ENCODE results near the gene PRPF38B.

Gene PRPF38B

DNA sequence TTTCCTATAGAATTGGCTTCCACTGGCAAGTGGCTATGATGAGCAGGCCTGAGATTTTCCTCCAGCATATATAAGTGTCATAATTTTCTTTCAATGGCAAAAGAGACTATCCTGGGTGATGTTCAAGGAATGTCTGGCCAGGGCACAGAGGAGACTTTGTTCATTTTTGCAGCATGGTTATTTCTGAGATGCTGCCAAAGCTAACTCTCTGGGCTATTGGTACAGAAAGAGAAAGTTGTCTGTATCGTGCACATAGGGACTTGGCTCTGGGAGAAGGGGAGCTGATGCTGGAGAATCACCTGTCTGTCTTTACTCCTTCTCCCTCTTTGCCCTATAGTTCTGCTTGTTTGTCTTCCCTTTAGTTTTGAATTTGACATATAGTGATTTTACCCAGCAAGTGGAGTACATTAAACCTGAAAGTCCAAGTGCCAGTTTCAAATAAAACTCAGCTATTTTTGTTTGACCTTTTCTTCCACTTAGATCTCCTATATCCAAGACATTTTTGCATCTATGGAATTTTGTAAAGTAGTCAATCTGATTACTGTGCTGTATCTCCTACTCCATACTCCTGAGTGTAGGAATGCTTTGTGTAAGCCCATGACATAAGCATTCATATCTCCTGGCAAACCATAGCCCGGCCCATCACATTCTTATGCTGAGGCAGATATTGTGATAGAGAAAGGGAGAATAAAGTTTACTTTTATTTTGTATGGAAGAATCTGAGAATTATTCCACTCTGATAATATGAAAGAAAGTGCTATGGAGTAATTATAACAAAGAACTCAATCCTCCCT is 24.5 kb downstream of the PRPF38B start:
- in situ Hi-C loops (cut with MboI; ENCODE audit: low sequenced_read_pairs) = no loop called here

DNA sequence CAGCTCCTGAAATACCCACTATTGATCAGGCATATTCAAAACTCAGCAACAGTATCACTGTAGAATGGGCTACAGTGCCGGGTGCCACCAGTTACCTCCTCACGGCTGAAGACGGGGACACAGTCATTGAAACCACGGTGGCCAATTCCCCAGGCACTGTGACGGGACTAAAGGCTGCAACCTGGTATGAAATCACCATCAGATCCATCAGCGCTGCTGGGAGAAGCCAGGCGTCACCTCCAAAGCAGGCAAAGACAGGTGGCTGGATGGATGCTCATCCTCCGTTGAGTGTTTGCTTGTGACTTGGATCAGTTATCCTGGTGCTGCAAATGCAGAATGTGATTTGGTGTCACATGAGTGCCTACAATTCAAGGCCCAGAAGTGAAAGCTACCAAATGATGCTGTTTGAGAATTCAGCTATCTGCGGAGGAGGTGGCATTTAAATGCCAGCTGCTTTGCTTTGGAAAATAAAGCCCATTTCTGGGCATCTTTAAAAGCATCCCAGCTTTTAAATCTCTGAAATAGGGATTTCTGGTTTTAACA is 25.7 kb downstream of the PRPF38B start:
- in situ Hi-C loops (cut with MboI; ENCODE audit: low sequenced_read_pairs) = no loop called here

DNA sequence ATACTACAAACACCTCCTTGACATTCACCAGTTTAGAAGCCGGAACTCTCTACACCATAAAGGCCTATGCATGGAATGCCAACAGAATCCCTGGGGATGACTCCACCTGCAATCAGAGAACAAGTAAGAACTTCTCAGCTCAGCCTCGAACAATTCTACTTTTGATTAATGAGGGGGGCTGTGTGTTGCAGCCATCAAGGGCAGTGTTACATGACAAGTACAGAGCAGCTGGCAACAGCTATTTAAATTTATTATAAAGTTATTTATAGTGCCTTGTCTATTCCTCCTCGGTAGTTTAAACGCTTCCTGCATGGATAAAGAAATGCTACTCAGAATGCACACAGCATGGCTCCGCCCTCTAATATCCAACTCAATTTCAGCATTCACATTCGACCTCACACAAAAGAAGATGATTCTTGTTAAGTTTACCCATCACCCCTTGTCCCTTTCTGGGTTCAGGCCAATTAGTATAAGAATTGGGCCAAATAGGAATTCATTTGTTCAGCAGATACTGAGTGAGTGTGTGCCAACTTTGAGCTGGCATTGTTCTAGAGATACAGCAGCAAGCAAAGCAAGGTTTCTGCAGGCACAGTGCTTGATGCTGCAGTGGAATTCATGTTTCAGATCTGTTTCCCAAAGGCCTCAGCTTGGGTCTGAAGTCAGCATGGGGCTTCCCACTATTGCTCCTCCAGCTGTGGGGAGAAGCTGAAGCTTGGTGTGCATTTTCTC is 27.0 kb downstream of the PRPF38B start:
- in situ Hi-C loops (cut with MboI; ENCODE audit: low sequenced_read_pairs) = no loop called here

DNA sequence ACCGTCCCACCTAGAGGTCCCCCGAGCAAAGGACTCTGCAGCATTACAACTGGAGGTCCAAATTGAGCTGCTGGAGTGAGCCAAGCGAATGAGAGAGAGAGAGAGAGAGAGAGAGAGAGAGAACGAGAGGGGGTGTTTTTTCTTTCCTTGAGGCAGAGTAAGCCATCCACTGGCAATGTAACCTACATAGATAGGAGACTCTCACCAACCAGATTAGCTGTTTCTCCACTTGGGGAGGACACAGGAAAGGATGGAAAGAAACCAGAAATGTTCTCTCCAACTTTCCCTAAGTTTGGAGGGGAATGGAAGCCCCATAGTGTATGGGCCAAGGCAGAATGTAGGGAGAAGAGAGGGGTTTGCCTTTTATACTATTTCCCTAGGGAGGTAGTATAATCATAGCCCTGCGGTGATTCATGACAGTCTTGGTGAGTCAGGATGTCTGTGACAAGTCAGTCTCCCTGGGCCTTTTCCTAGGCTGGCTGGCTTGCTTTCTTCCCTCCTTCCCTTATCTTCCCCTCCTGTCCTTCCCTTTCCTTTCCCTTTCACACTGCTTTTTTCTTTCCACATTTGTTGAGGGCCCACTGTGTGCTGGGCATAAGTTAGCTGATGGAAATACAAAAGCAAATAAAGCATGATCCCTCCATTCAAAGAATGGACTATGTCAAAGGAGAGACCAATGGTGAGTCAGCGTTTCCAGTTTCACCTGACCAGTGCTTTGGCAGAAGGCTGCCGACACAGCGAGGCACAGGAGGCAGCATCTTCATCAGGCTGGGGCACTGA is 27.7 kb downstream of the PRPF38B start:
- in situ Hi-C loops (cut with MboI; ENCODE audit: low sequenced_read_pairs) = no loop called here

DNA sequence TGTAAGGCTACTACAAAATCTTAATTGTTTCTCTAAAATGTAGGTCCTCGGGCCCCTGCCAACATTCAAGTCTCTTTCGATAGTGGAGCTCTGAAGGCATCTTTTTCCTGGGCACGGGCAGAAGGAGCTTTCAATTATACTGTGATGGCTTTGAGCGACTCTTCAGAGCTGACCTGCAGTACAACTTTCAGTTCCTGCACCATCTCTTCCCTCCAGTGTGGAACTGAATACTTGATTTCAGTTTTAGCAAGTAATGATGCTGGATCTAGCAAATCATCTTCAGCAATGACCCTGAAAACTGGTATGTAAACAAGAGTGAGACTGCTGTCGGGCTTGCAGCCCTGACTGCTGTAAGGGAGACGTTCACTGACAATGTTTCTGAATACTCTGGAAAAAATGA is 30.2 kb downstream of the PRPF38B start:
- in situ Hi-C loops (cut with MboI; ENCODE audit: low sequenced_read_pairs) = no loop called here

DNA sequence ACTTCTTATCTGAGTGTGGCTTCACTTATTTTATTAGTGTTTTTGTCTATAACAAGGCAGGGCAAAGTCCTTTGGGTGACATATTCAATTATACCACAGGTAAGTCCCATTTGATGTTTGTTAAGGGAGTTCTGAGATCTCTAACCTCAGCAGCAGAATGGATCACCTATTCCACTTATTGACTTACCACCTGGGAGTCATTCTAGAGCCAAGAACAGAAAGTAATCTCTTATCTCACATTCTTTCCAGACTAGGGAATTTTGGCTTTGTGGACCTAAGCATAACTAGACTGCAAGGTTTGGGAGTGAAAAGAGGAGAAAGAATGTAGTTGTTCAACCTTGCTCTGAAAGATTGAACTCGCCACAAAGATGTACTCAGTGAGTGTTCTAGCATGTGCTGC is 33.8 kb downstream of the PRPF38B start:
- in situ Hi-C loops (cut with MboI; ENCODE audit: low sequenced_read_pairs) = no loop called here

- in situ Hi-C loops (cut with MboI; ENCODE audit: low sequenced_read_pairs) = no loop called here
Measured at GRCh38 chr1:108728327-108728923, 36.3 kb downstream of the PRPF38B start.

DNA sequence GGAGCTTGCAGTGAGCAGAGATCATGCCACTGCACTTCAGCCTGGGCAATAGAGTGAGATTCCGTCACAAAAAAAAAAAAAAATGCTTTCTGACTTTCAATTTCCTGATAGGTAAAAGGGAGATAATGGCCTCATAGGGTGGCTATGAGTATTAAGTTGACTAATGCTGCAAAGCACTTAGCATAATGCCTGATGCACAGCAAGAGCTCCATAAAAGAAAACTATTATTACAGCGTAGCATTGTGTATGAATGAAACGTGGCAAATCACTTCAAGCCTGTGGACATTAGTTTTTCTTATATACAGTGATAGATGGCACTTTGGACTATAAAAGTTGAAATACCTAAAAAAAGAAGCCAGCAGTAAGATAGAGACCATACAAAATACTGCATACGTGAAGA is 37.4 kb downstream of the PRPF38B start:
- in situ Hi-C loops (cut with MboI; ENCODE audit: low sequenced_read_pairs) = no loop called here

GRCh38 chr1:108732398-108732797 is 40.3 kb downstream of the PRPF38B start:
- in situ Hi-C loops (cut with MboI; ENCODE audit: low sequenced_read_pairs) = no loop called here

GRCh38 chr1:108734171-108734865 is 42.2 kb downstream of the PRPF38B start:
- in situ Hi-C loops (cut with MboI; ENCODE audit: low sequenced_read_pairs) = no loop called here

DNA sequence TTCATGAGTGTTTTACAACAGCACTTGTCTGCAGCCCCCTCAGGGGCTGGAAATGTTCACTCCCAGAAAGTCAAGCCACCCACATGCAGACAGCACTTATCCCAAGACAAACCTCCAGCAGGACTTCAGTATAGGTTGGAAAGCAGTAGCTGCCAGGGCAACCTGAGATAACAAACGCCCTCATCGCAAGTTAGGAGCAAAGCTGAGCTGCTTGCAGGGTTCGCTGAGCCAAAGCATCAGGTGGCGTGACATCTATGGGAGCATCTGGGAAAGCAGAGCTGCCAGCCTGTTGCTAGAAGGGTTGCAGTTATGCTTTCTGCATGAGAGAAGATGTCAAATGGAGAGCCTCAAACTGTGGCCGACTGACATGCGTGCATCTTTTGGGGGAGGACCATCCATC is 50.1 kb downstream of the PRPF38B start:
- in situ Hi-C loops (cut with MboI; ENCODE audit: low sequenced_read_pairs) = no loop called here

DNA sequence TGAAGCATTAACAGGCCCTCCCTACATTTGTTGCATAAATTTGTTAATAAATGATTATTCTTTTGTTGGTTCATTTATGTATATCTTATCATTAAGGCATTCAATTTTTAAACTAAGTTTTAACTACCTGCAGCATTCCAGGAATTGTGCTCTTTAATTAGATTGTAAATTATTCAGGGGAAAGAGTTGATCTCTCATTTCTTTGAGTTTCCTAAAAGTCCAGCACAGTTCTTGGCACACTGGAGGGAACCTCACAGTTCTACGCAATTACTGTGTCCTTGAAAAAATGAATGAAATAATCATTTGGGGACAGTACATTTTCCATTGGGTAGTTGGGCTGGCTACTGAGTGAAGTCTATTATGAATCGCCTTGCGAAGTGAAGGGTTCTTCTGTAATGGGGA is 53.9 kb downstream of the PRPF38B start:
- in situ Hi-C loops (cut with MboI; ENCODE audit: low sequenced_read_pairs) = no loop called here

- in situ Hi-C loops (cut with MboI; ENCODE audit: low sequenced_read_pairs) = no loop called here
Measured at GRCh38 chr1:108746382-108747170, 54.5 kb downstream of the PRPF38B start, which contains the start of gene STXBP3. STXBP3 (plus strand) TSS chr1:108746674; CDS start chr1:108746738, 64 bp downstream.

DNA sequence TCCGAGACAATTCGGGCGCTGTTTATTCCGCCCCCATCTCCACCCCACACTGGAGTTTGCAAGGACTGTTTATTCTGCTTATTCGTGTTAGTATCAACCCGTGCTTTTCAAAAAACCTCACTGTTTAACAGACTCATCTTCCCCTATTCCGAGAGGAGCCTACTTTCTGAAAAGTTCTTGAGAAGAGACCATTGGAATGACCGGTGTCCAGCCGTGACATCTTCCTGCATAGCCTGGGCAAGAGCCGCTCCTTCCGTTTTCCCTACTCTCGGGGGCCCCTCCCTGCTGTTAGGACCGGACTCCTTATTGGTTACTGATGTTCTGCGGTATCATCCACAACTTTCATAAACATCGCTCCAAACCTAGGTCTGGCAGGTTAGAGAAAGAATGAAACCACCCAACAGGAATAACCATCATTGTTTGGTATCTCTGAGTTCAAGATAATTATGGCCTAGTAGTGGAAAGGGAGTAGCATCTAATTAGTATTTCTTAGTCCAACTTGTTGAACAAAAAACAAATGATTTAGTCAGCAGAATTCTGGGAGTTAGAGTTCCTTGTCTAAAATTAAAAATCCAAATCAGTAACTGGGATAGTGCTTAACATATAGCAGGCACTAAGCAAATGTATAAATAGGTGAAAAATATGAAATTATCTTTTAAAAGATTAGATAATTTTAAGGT is 55.2 kb downstream of the PRPF38B start:
- in situ Hi-C loops (cut with MboI; ENCODE audit: low sequenced_read_pairs) = no loop called here

- in situ Hi-C loops (cut with MboI; ENCODE audit: low sequenced_read_pairs) = no loop called here
Measured at GRCh38 chr1:108747898-108748297, 55.8 kb downstream of the PRPF38B start.

GRCh38 chr1:108749081-108749480 is 57.0 kb downstream of the PRPF38B start:
- in situ Hi-C loops (cut with MboI; ENCODE audit: low sequenced_read_pairs) = no loop called here

DNA sequence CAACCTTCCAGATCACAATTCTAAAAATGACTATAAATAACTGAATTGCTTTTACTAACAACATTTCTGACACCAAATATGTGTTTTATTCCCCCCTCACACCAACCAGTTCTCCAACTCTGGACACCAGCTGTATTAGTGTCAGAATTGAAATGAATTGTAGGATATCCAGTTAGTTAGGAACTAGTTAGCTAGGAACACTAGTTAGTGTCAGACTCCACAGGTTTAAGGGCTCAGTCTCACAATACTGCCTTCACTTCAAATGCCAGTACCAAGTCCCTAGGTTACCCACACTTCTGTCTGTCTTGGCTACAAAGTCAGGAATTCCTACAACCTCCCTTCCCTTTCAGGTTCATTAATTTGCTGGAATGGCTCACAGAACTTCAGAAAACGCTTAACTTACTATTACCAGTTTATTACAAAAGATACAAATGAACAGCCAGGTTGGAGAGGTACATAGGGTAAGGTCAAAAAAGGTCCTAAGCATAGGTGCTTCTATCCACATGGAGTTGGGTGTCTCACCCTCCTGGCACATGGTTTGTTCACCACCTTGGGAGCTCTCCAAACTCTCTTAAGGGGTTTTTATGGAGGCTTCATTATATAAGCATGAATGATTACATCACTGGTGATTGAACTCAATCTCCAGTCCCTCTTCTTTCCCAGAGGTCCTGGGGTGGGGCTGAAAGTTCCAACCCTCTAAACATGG is 58.5 kb downstream of the PRPF38B start:
- in situ Hi-C loops (cut with MboI; ENCODE audit: low sequenced_read_pairs) = no loop called here

Data from HL-60/S4 (cell line).